ENCODE measurements around the gene CYFIP2.

- no peak for TF ChIP-seq CTCF (conservative IDR thresholded peaks at IDR 0.05 in 1 of 2, IDR thresholded peaks at IDR 0.05 in 1 of 2; ENCODE audit: low read depth in 1 of 2, low read length in 2 of 2)
- TF ChIP-seq EZH2 (IDR thresholded peaks at IDR 0.05; ENCODE audit: low read length, missing control alignments) = no peak
Measured at GRCh38 chr5:157285310-157286035, 19.6 kb downstream of the CYFIP2 start.

Measured in fibroblast of lung (primary cell).